Testis (tissue), 3 donors: ENCODE measurements around the gene ACBD3. TPM values are rescaled to one million over a fixed set of nuclear protein-coding genes. Genes with fewer than 3 reads are reported as not detected.

ENCODE experiments used
- DNase-seq: peaks from one replicate; pipeline ENCODE4 v3.0.0-alpha.2; 2019
- H3K27ac ChIP-seq, 2 donors: fragments of 200-600 bp; sonication (generic); one replicate each; pipeline ENCODE4 v1.5.1; 2019
- H3K27me3 ChIP-seq: fragments of 200-600 bp; sonication (generic); one replicate; pipeline ENCODE4 v1.5.1; 2019
- H3K36me3 ChIP-seq: fragments of 200-600 bp; sonication (generic); one replicate; pipeline ENCODE4 v1.5.1; 2017; ENCODE audit warnings: low read depth; ENCODE audit errors: missing control alignments
- H3K4me1 ChIP-seq: fragments of 200-600 bp; sonication (generic); one replicate; pipeline ENCODE4 v1.5.1; 2019
- H3K4me3 ChIP-seq, 2 donors: fragments of 200-600 bp; sonication (generic); one replicate each; pipeline ENCODE4 v1.5.1; 2017 to 2019
- H3K9me3 ChIP-seq: fragments of 200-600 bp; sonication (generic); one replicate; pipeline ENCODE4 v1.5.1; 2017
- POLR2A ChIP-seq: fragments of 450-650 bp; IDR thresholded peaks from one replicate; pipeline ENCODE4 v1.6.1; 2017; ENCODE audit warnings: antibody characterized with exemption, mild to moderate bottlenecking, moderate library complexity
- WGBS, 2 donors: methylation state at CpG; one replicate each; pipeline ENCODE4 v1.1.5; 2018; 5-methylcytosine and 5-hydroxymethylcytosine counted together
- intact Hi-C: fragments of 100-400 bp; cut with DNase I; formaldehyde crosslinking; loops from one replicate; pipeline ENCODE4 v1.15.1; 2023; ENCODE audit warnings: low total_unique reads
- polyA plus RNA-seq: library from polyadenylated mRNA; stranded (reverse); fragments of 350-450 nt; fragmentation: Illumina TruSeq; extraction: RNeasy Lipid Tissue Mini Kit (QIAGEN cat#74804); gene quantifications from one replicate; pipeline ENCODE4 v1.2.3, GENCODE V29; 2014; ENCODE audit warnings: low read depth, low replicate concordance; ENCODE audit not compliant: insufficient read depth
- total RNA-seq, 2 donors: library from RNA; depleted of rRNA; stranded (reverse); fragments of >200 nt; gene quantifications; one replicate each; pipeline ENCODE4 v1.2.3, GENCODE V29; 2016
- TF ChIP-seq, protein P1 (sequence below), 3 experiments: fragments of 450-650 bp in 2 of 3; fragments of 200-600 bp in 1 of 3; sonication (generic) in 1 of 3; IDR thresholded peaks; one replicate each; pipeline ENCODE4 v1.5.1; 2016 to 2019; ENCODE audit warnings: antibody characterized with exemption in 3 of 3, mild to moderate bottlenecking in 2 of 3, moderate library complexity in 1 of 3

The ACBD3 gene
- total and polyA plus RNA-seq, 3 donors from 2014 or later, result 32.9 to 57.9 (median 50.6) TPM

DNA sequence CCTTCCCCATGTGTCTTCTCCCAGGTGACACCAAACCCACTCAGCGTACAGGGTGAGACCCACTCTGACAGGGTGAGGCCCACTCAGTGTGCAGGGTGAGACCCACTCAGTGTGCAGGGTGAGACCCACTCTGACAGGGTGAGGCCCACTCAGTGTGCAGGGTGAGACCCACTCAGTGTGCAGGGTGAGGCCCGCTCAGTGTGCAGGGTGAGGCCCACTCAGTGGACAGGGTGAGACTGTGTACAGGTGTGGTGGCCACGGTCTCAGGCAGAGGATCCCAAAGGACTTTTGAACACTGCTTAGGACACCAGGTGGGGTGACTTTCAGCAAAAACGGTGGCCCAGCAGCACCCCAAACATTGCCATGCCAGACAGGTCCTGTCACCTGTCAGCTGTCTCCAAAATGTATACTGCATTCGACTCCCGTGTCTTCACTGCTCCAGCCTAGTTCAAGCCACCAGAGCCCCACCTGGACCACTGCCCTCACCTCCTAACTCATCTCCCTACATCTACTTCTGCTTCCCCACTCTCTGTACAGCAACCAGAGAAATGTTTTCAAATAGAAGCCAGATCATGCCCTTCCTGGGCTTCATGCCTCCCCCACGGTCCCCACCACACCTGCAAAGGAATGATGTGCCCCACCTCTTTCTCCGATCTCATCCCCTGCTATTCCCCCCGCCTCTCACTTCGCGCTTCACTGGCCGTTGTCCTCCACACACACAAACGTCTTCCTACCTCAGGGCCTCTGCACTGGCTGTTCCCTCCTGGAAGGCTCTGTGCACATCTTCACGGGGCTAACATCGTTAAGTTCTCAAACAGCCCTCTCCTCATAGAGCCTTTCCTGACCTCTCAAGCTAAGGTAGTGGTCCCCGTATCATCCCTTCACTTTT lies 52.1 kb downstream of the ACBD3 start:
- no peak overlapping the region for H3K4me3 ChIP-seq
- no peak overlapping the region for H3K27ac ChIP-seq
- no peaks in the 10 kb centered on the region for H3K9me3 ChIP-seq
- H3K4me1 ChIP-seq, result peaks cover 12% of the 10 kb centered on the region
- WGBS, 2 donors, result 64 to 76% methylated on average over 14 to 16 of the region's 16 CpGs
- DNase-seq, result peak; percentile 7
- intact Hi-C loops, result loop anchor here (10.0 kb wide), 1 partner anchor 60 kb away; no protein-coding TSS in a partner anchor
- no peak for TF ChIP-seq POLR2A
- TF ChIP-seq, protein P1, sequence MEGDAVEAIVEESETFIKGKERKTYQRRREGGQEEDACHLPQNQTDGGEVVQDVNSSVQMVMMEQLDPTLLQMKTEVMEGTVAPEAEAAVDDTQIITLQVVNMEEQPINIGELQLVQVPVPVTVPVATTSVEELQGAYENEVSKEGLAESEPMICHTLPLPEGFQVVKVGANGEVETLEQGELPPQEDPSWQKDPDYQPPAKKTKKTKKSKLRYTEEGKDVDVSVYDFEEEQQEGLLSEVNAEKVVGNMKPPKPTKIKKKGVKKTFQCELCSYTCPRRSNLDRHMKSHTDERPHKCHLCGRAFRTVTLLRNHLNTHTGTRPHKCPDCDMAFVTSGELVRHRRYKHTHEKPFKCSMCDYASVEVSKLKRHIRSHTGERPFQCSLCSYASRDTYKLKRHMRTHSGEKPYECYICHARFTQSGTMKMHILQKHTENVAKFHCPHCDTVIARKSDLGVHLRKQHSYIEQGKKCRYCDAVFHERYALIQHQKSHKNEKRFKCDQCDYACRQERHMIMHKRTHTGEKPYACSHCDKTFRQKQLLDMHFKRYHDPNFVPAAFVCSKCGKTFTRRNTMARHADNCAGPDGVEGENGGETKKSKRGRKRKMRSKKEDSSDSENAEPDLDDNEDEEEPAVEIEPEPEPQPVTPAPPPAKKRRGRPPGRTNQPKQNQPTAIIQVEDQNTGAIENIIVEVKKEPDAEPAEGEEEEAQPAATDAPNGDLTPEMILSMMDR (IDR thresholded peaks at IDR 0.05), result no peak
- H3K36me3 ChIP-seq, result no peaks in the 10 kb centered on the region
- no peaks in the 10 kb centered on the region for H3K27me3 ChIP-seq

GRCh38 chr1:226133504-226134123 lies 52.9 kb downstream of the ACBD3 start:
- Histone ChIP-seq H3K4me1 (peaks cover 12% of the 10 kb centered on the region), H3K9me3 (no peaks in the 10 kb centered on the region), H3K27me3 (no peaks in the 10 kb centered on the region), H3K27ac (no peak overlapping the region), H3K36me3 (no peaks in the 10 kb centered on the region), H3K4me3 (no peak overlapping the region)
- peak; percentile 12 for DNase-seq
- no peak for TF ChIP-seq POLR2A
- TF ChIP-seq, protein P1 (IDR thresholded peaks at IDR 0.05), result no peak
- intact Hi-C loops, result loop anchor here (10.0 kb wide), 1 partner anchor 61 kb away; no protein-coding TSS in a partner anchor
- WGBS, 2 donors, result 84 to 87% methylated on average over 6 of the region's 6 CpGs

DNA sequence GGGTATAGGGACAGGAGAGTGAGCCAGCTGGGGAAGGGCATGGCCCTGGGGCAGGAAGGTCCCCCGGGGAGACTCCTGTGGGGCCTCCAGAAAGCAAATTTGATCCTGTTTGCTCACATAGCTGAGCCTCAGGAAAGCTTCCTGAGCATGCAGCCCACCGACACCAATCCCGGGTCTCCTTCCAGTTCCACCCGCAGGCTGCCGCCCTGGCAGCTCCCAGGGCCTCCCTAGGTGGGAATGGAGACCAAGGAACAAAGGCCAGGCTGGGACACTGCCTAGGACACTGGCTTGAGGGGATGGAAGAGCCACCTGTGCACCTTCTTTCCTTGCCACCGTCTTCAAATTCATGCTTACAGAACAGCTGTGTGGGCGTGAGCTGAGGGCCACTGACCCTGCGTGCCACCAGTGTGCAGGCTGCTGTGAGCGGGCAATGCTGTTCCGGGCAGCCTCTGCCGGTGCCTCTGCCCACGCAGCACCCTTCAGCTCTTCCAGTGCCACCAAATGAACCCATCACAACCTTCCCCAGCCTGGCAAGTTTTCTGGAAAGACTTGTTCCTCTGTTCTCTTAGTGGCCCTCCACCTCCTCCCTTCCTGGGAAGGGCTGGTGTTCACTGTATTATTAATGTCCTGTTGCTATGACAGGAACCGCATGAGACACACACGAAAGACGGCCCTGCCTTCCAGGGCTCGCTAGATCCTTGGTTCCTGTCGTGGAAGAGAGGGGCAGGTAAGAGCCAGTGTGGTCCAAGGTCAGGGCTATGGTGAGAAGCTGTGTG lies 53.6 kb downstream of the ACBD3 start:
- intact Hi-C loops, result loop anchor here (10.0 kb wide), 1 partner anchor 62 kb away; no protein-coding TSS in a partner anchor
- Histone ChIP-seq H3K36me3 (no peaks in the 10 kb centered on the region), H3K4me1 (peaks cover 15% of the 10 kb centered on the region), H3K27ac (no peak overlapping the region), H3K4me3 (no peak overlapping the region), H3K27me3 (no peaks in the 10 kb centered on the region), H3K9me3 (no peaks in the 10 kb centered on the region)
- TF ChIP-seq, protein P1 (IDR thresholded peaks at IDR 0.05), result no peak
- TF ChIP-seq POLR2A, result no peak
- DNase-seq, result peak; percentile 8
- WGBS, 2 donors, result 71 to 73% methylated on average over 17 of the region's 17 CpGs

- Histone ChIP-seq H3K9me3 (no peaks in the 10 kb centered on the region), H3K4me3 (no peak overlapping the region), H3K27me3 (no peaks in the 10 kb centered on the region), H3K27ac (no peak overlapping the region), H3K4me1 (peaks cover 18% of the 10 kb centered on the region), H3K36me3 (no peaks in the 10 kb centered on the region)
- 92 to 98% methylated on average over 5 of the region's 5 CpGs for WGBS, 2 donors
- DNase-seq, result no peak
- no peak for TF ChIP-seq POLR2A
- TF ChIP-seq, protein P1 (IDR thresholded peaks at IDR 0.05), result no peak
- intact Hi-C loops, result loop anchor here (10.0 kb wide), 1 partner anchor 63 kb away; no protein-coding TSS in a partner anchor
These were observed 54.9 kb downstream of the ACBD3 start for GRCh38 chr1:226131639-226132038.
